CD4-positive, alpha-beta T cell treated with Interleukin-21 for 1 hour (primary cell): ENCODE measurements around the gene JPH3.
"Not testable (repeated sequence)": the region's sequence is repeated elsewhere in the genome, so short reads cannot be mapped to it uniquely, and the experiment has no call there.

Source experiments
- DNase-seq: peaks from one replicate; pipeline ENCODE4 v3.0.0-alpha.2; 2020

Gene JPH3

DNA sequence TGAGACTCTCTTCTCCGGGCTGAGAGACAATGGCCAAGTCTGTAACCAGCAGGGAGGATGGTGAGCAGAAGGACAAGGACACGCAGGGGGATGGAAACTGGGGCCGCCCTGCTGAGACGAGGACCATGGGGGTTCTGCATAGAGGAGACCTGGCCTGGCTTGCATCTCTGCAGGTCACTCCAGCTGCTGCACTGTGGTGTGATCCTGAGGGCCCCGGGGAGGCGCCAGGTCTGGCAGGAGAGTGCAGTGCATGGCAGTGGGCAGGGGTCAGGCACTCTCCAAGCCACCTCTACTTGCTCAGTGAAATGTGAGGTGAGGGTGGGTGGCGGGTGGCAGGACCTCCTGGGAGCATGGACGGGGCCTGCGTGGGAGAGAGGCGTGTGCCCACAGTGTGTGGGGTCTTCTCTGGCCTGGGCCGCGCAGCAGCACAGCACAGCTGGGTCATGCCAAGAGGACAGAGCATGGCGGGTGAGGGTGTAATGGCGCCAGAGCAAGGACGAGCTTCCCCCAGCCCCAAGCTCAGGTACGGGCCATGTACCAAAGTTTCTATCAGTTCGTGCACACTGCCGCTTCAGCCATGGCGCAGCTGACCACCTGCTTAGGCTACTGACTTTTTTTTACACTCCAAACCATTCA lies 120.4 kb downstream of the JPH3 start:
- DNase-seq = no peak

DNA sequence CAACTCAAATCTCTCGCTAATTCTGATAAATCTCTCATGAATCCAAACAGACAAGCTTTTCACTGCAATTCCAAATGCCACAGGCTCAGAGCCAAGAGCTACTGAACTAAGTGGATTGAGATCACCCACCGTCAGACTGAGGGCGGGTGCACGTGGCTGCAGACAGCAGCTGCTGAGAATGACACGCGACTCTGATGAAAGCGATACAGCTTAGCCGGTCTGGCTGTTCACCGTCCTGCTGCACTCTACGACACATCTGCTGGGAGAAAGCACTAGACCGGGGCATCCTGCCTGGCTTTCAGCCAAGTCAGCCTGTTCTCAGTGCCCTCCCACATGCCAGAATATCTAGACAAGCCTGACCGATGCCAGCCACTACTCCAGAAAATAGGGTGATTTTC lies 120.9 kb downstream of the JPH3 start:
- peak; percentile 19 for DNase-seq

DNA sequence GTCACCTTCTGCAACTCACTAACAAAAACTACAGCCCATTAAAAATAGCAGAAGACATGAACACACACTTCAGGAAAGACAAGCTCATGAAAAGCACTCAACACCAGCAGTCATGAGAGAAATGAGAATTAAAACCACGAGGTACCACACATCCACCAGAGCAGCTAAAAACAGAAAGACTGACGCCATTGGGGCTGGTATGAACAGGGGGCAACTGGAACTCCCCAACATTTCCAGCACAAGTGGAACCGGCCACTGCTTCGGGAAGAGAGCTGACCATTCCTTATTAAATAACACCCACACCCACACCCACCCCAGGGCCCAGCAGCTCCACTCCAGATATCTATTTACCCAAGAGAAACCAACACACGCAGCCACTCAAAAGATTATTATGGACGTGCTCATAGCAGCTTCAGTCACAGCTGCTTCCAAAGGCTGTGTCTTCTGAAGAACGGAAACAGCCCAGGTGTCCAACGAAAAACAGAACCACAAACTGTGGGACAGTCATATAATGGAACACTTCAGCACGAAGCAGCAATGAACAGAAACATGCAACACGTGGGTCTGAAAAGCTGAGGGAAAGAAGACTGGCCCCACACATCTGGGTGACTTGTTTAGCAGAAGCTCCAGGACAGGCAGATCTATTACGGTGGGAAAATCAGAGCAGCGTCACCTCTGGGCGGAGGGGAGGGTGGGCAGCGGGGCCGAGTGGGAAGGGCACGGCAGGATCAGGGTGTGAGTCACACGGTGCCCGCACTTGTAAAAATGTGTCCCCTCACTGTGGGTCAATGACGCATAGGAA lies 122.4 kb downstream of the JPH3 start:
- DNase-seq = peak; percentile 51

DNA sequence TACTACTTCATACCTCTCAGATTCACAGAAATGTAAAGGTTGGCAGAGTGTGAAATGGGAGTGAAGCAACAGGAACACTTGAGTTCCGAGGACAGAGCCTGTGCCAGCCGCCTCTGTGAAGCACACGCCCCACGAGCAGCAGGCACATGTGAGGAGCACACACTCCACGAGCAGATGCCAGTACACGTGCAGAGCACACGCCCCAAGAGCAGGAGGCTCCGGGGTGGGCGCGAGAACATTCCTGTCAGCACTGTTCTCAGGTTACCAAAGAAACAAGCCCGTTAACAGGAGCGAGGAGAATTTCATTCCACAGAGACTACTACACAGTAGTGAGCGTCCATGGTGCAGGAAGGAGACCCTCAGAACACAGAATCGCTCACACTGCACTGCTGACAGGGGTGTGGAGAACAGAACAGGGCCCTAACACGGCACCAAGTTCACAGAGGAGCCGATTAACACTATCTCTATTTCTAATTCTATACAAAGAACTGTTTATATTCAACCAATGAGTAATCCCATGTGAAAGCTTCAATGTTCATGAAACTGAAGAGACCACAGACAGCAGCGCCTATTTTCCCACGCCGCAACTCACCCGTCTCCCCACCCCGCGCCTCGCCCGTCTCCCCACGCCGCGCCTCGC lies 123.4 kb downstream of the JPH3 start:
- no peak for DNase-seq

DNA sequence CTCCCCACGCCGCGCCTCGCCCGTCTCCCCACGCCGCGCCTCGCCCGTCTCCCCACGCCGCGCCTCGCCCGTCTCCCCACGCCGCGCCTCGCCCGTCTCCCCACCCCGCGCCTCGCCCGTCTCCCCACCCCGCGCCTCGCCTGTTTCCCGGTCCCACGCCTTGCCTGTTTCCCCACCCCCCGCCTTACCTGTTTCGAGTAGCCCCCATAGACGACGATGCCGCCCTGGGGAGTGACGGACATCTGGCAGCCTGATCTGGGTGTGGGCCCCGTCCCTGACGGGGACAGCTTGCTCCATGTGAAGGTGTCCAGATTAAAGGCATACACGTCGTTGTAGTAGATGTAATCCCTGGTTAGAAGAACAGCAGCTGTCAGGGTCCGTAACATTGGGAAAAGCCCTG lies 124.3 kb downstream of the JPH3 start:
- not testable (repeated sequence) for DNase-seq

DNA sequence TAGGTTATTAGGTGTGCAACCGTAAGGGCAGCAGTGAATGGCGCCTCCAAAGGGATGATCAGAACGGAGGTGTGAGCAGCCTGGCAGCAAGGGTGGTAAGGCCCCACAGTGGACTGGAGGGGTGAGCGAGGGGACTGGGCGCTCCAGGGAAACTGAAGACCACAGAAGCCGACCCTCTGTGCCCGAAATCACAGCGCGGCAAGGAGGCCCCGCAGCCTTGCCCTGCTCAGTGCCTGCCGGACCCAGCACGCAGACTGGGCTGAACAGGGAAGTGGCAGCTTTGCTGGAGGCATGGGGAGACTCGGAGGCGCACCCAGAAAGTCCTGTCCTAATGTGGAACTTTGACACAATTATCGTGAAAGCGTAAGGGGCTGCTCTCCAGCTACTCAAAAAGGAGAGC lies 125.0 kb downstream of the JPH3 start:
- no peak for DNase-seq

DNA sequence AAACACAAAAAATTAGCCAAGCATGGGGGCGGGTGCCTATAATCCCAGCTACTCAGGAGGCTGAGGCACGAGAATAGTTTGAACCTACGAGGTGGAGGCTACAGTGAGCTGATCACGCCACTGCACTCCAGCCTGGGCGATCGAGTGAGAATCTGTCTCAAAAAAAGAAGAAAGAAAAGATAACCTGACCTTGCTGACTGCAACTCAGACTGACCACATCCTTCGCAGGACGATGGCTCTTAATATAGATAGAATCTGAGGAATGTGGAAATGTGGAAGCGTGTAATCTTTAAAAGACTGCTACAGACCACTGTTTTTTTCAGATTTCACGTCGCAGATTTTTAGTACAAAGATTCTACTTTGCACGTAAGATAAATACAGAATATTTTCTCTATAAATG lies 125.7 kb downstream of the JPH3 start:
- DNase-seq = no peak

DNA sequence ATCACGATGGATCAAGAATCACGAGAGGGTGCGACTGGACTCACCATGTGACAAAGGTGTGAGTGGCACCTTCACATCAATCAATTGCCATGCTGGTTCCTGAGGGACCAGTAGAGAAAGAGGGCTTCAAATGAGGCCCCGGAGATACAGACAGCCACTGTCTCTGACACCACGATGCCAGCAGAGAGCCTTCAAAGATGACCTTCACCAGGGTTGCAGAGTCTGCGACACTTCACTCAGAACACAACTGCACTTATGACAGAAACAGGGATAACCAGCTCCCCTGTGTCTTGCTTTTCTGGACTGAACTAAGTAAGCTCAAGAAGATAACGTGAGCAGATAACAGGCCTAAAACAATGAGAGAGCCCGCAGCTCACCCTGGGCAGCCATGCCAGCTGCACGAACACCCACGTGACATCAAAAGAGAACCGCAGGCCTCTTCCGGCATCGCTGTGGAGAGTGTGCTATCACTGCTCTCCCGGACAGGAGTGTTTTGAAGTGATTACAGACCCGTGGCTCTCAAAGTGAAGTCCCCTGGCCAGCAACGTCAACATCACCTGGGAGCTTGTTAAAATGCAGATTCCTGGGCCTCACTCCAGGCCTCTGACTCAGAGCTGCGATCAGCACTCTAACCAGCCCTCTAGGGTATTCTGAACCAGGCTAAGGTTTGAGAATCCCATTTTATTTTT lies 127.1 kb downstream of the JPH3 start:
- peak; percentile 27 for DNase-seq

DNA sequence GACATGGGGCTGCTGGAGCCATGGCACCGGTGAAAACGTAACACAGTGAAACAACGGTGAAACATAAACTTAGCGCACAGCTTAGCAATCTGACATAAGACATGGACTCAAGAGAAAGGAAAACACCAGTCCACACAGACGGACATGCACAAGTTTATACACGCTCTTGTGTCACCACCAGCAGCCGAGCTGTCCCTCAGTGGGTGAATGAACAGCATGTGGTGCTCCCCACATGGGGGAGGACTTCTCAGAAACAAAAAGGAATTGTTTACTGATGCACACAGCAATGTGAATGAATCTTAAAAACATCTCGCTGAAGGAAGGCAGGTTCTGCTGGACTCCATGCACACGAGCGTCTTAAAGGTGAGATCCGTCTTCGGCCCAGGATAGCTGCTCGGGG lies 129.3 kb downstream of the JPH3 start:
- DNase-seq = no peak

DNA sequence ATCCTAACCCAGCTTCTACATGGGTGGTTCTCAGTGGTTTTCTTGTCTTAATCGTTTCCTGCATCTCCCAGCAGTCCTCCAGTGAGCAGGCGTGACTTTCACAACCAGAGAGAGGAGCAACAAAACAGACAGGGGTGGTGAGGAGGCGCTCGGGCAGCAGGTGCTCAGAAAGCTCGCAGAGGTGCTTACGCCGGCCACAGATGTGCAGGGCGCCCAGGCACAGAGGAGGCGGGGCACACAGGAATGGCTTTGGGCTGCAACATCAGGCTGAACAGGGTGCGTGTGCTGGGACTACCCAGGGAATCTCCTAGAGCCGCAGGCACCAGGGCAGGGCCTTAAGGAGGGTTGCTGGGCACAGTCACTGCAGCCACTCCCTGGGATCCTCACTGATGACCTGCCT lies 130.9 kb downstream of the JPH3 start:
- peak; percentile 29 for DNase-seq

DNA sequence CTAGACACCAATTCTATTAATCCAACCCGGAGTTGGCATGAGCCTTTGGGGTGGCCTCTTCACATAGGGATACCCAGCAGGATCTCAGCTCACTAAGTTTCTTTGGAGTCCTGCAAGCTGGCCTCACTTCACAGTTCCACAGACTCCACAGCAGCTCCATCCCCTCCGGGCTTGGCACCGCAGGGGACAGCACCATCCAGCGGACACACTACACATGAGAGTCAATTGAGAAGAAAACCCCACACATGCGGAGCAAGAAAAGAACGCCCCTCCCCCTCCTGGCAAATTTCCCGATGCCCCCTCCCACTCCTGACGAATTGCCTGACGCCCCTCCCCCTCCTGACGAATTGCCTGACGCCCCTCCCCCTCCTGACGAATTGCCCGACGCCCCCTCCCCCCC lies 132.3 kb downstream of the JPH3 start:
- no peak for DNase-seq

DNA sequence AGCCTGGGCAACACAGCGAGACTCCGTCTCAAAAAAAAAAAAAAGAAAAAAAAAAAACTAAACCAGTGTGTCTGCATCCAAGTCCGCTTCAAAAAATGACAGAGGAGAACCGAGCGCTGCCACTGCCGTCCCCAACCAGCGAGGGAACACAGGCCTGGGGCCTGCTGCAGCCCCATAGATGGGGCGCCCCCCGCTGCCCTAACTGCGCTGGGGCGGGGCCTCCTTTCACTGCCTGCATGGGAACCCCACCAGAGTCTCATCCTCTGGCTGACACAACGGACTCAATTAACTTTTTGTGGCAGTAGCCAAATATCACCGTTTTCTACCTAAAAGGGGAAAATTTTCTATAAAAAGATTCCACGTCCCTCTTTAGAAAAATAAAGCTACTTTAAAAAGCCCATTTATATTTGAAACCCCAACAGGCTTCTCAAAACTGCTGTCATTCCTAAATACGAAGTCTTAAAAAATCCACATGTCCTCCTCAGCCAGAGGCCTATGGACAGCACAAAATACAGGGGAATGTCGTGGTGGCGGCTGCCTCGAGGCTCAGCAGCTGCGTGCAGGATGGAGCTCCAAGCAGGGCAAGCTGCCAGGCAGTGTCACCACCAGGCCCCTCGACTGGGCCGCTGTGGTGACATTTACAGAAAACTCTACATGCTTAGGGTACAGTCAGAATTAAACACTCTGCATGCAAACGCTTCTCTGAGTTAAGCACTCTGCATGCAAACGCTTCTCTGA lies 133.1 kb downstream of the JPH3 start:
- no peak for DNase-seq

DNA sequence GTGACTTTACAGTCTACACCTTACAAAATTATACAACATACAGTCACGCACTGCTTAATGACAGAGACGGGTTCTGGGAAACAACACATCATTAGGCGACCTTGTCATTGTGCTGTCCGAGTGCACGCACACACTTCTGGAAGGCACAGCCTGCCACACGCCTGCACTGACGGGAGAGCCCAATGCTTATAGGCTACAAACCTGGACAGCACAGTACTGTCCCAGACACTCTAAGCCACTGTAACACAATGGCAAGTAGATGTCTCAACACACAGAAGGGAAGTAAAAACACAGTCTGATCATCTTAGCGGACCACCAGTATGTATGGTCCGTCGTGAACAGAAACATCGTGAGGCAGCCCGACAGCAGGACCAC lies 133.7 kb downstream of the JPH3 start:
- DNase-seq = no peak

DNA sequence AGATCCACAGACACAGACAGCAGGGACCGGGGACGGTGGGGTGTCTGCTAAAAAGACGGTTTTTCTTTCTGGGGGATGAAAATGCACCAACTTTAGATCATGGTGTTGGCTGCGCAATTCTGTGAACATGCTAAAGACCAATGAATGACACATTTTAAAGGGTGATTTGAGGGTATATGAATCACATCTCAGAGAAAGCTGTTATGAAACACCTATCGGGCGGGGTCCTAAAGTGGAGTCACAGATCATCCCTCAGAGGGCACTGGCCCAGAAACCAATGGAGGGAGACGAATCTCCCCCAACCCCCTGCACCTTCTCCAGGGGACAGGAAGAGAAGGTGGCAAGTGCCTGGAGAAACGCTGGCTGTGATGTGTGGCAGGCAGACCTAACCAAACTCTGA lies 137.5 kb downstream of the JPH3 start:
- no peak for DNase-seq

DNA sequence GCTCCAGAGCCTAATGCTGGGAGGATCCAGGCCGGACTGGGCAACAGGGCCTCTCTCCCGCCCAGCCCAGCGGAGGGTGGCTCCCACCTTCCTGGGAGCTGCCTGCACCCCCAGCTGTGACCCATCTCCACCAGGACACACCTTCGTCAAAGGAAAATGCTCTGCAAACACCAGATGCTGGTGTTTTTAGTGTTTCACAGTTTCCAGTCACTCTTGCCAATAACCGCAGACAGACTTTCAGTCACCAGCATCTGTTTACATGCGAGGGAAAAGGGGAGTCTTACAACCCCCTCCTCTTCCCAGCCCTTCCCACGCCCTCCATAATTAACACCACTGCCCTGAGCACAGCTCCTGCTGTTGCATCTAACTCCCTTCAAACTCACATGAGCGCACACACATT lies 138.1 kb downstream of the JPH3 start:
- no peak for DNase-seq

DNA sequence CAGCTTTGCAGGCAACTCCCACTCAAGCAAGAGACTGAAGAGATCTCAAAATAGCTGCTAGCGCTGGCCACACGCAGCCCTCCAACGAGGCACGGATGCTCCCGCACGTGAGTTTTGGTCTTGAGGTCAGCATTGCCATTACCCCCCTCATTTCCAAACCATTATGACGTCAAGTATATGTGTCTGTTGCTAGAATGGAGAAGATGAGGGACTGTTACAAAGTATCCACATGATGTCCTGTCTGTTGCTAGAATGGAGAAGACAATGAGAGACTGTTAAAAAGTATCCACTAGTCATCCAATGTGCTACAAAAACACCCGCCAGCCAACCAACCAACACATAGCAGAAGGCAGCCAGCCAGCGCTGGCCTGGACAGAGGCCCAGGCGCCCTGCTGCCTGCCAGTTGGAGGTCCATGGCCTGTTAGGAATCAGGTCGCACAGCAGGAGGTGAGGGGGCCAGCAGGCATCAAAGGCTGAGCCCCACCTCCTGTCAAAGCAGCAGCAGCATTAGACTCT lies 138.7 kb downstream of the JPH3 start:
- DNase-seq = no peak

DNA sequence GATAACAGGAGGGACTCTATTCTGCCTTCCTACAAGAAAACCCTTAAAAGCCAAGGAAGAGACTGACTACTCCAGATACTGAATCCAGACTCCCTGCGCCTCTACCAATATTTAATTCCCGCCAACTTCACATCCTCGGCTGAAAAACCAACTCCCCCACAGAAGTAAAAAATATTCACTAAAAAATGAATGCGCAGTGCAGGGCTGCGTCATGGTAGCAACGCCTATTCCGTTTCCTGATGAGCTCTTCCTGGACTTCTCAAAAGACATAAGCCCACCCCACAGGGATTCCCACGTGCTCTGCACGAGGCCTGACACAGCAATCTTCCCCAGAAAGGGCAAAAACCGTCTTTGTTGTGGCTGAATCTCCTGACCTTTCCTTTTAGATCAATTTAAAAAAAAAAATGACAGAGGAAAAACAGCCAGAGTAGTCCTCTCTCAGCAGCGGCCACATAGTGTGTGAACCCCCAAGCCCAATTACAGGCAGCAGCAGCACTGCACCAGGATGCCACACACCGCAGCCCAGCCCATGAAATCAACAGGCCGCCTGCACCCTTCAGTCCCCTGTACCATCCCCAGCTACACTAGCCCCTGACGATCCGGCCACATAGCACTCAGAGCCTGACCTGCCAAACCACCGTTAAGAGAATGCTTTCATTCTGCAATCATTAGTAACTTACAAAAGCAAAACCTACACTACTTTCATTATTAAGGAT lies 139.6 kb downstream of the JPH3 start:
- DNase-seq = no peak

DNA sequence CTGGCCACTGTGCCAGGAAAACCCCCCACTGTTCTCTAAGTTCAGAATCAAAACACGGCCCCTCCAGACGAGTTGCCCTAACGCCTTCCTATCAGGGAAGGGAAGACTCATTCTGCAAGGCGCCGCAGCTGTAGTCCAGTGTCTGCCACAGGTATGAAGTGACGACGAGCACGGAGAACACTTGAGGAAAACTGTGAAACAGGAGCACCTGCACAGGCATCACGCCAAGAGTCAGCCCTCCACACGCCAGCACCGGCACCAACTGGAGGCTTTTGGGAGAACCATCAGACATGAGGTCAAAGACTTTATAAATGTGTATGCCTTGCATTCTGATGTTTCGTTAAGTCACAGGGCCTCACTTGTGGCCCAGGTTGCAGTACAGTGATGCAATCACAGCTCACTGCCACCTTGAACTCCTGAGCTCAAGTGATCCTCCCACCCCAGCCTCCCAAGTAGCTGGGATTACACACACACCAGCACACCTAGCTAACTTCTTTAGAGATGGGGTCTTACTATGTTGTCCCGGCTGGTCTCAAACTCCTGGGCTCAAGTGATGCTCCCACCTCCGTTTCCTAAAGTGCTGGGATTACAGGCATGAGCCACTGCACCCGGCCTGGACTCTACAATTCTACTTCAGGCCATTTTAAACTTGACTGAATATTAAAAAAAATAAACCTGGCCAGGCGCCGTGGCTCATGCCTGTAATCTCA lies 140.6 kb downstream of the JPH3 start:
- no peak for DNase-seq

DNA sequence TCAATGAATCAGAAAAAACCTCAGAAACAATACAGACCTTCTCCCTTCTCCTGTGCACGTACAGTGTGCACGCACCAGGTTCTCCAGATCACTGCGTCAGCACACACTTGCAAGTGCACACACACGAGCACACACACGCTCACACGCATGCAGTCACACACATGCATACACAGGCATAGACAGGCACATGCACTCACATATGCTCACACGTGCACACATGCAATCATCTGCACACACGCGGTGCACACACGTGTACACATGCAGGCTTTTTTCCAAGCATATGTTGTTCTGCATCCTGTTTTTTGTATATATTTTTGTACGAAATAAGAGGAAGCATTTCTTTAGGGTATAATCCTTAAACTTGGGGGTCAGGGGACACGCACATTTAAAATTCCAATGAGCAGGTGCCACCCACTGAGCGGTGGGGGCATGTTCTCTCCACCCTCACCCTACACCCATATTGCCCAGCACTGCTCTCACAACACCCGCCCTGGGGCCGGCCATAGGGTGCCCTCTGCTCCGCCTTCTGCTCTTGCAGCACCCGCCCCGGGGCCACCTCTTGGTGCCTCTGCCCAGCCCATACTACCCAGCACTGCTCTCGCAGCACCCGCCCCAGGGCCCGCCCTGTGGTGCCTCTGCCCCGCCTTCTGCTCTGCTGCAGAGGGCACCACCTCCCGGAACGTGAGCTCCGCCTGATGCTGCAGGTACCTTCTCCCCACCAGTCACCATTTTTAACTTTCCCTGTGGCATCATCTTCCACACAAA lies 142.6 kb downstream of the JPH3 start:
- no peak for DNase-seq

DNA sequence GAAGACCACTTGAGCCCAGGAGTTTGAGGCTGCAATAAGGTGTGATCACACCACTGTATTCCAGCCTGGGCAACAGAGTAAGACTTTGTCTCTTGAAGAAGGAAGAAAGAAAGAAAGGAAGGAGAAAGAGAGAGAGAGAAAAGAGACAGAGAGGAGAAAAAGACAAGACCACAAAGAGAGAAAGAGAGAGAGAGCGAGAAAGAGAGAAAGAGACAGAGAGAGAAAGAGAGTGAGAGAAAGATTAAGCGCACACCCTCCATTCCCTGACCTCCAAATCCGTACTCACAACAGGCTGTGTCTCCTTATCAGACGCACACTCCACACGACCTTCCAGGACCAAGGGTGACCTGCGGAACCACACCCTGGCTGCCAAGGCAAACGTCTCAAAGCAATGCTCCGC lies 143.9 kb downstream of the JPH3 start:
- no peak for DNase-seq
